Activated CD8-positive, alpha-beta memory T cell treated with anti-CD3 and anti-CD28 coated beads for 1 hour (primary cell): Measurements from ENCODE around the gene ADIRF.
"Not testable (repeated sequence)": the region's sequence is repeated elsewhere in the genome, so short reads cannot be mapped to it uniquely, and the experiment has no call there.

Experiments used
- DNase-seq, 2 donors: peaks; one replicate each; pipeline ENCODE4 v3.0.0-alpha.2; 2020; ENCODE audit warnings: low read depth in 1 of 2; ENCODE audit errors: extremely low read depth in 1 of 2

ADIRF gene

GRCh38 chr10:86976362-86977056, 8.2 kb downstream of the ADIRF start:
- DNase-seq, result no peak

DNA sequence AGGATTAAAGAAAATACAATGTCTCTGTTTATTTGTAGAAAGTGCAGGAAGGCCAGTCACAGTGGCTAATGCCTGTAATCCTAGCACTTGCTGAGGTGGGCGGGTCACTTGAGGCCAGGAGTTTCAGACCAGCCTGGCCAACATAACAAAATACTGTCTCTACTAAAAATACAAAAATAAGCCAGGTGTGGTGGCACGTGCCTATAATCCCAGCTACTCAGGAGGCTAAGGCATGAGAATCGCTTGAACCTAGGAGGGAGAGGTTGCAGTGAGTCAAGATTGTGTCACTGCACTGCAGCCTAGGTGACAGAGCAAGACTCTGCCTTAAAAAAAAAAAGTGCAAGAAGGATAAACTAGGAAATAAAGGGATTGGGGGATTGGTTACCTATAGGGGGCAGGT, 10.2 kb downstream of the ADIRF start:
- not testable (repeated sequence) for DNase-seq

- DNase-seq, result no peak
Measured at GRCh38 chr10:86979296-86979818, 11.1 kb downstream of the ADIRF start.

DNA sequence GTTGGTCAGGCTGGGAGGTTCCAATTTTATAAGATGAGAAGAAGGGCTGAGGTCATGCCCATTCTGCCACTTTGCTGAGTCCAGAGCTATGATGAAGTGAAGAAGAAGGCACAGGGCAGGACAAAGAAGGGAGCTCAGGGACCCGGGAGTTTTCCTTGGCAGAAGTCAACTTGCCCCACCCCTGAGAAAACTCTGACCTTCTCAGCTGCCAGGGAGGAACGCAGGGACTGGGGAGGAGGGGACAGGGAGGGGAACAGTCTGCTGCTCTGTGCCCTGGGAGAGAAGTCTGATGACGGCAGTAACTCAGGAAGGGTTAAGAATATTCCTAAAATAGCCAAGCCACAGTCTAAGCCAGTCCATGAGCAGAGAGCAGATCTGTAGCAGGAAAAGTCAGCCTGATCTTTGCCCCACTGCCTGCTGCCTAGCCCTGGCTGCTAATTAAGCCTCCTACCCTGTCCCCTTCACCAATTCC, 11.7 kb downstream of the ADIRF start:
- DNase-seq, result no peak

- DNase-seq, result not testable (repeated sequence)
Measured at GRCh38 chr10:86981020-86981419, 12.7 kb downstream of the ADIRF start.

DNA sequence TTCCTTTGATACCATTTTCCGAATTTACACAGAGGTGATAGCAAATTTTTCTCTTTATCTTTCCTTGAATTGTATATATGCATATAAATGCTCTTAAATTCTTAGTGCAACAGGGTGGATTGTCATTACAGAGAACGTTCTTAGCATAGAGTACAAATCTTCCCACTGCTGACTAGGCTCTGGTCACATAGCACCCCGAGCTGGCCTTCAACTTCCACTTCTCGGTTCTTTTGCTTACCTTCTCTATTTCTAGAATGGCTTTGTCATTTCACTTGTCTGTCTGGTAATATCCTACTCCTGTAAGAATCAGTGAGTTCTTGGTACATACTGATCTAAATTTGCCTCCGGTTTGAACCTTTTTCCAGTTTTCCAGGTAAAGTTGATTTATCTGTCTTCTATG, 13.4 kb downstream of the ADIRF start:
- DNase-seq, result no peak

DNA sequence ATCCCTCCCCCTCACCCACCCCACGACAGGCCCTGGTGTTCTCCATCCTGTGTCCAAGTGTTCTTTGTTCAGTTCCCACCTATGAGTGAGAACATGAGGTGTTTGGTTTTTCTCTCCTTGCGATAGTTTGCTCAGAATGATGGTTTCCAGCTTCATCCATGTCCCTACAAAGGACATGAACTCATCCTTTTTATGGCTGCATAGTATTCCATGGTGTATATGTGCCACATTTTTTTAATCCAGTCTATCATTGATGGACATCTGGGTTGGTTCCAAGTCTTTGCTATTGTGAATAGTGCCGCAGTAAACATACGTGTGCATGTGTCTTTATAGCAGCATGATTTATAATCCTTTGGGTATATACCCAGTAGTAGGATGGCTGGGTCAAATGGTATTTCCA, 16.2 kb downstream of the ADIRF start:
- DNase-seq, result not testable (repeated sequence)

DNA sequence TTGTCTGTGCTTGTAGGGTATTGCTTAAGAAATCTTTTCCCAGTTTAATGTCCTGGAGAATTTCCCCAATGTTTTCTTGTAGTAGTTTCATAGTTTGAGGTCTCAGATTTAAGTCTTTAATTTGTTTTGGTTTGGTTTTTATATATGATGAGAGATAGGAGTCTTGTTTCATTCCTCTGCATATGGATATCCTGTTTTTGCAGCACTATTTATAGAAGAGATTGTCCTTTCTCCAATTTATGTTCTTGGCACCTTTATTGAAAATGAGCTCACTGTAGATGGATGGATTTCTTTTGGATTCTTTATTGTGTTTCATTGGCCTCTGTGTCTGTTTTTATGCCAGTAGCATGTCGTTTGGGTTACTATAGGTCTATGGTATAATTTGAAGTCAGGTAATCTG, 20.2 kb downstream of the ADIRF start:
- DNase-seq, result no peak

DNA sequence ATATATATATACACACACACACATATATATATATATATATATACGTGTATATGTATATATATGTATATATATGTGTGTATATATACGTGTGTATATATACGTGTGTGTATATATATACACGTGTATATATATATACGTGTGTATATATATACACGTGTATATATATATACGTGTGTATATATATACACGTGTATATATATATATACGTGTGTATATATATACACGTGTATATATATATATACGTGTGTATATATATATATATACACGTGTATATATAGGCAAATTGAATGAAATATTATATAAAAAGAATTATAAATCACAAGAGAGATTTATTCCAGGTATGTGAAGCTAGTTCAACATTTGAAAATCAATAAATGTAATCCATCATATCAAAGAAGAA, 23.1 kb downstream of the ADIRF start:
- not testable (repeated sequence) for DNase-seq

DNA sequence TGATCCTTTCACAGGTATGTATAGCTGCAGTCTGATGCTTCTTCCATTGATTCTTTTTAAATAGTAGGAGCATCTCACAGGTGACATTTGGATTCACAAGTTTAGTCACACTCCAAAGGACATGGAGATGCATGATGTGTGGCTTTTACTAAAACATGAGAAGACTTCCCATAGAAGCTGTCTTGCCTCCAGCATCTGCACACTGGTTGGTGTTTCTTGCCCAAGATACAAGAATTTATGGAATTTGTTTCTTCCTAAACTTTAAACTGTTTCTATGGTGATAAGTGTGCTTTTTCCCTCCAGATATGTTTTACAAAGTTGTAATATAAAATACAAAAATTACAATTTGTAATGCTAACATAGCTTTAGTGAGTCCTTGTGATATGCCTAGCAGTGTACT, 24.2 kb downstream of the ADIRF start:
- DNase-seq, result no peak

DNA sequence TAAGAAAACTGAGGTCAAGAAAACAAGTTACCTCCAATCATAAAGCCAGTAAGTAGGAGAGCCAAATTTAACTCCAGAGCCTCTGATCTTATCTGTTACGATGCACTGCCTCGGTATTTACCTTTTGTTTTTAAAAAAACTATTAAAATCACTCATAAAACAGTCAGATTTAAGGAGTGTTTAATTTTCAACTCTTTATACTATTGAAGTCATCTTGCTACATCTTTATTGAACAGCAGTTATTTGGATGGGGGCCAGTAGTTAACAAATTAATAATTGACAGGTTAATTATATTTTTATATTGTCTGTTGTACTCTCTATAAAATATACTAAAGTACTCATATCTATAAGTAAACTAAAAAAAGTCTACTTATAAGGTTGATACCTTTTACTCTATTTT, 24.6 kb downstream of the ADIRF start:
- no peak for DNase-seq

DNA sequence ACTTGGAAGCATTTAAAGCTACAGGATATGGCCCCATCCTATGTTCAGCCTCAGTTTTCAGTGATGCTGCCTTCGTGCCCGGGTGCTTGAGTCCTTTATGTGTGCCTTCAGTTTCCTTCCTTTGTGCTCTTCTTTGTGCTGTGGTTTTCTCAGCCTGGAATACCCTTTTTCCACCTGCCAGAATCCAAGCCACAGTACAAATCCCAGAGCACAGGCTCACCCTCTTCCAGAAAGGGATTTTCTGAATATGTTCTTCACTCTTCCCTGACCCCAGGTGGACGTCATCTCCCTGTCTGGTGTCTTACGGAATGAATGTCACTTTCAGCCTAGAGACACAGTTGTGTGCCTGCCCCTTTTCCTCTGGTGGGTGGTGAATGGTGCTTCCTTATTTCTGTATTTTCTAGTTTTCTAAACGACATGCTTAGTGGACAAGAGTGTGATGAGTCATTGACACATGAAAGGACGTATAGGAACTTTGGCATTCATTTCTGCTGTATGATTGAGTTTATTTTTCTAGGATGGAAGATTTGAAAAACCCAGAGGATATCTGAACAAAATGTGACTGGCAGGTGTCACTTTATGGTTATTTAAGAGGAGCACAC, 31.6 kb downstream of the ADIRF start:
- not testable (repeated sequence) for DNase-seq

DNA sequence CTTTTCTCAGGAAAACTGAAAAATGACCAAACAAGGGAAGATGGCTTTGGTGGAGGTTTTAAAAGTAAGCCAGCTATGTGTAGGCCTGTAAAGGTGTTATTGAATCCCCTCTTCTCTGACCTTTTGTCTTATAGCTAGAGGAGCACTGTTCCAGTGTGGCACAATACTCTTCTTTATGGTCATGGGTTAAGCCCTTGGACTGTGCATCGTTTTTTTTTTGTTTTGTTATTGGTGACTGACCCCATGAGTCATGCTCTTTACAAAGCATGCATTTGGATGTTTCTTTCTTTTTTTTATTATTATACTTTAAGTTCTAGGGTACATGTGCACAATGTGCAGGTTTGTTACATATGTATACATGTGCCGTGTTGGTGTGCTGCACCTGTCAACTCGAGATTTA, 32.2 kb downstream of the ADIRF start:
- DNase-seq, result no peak

DNA sequence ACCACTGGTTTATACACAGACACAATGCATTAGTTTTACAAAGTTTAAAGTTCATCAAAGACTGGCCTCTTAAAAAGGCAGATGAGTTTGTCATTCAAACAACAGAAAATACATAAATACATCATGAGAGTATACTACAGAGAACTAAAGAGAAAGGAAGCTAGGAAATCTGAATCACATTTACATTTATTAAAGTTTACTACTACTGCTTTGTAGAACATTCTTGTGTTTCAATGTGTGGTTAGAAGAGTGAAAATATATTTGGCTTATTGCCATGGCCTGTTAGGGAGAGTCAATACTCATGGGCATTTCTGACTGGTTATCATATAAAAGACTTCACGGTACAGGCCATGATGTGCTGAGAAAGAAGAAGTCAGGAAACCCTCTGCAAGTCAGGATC, 38.8 kb downstream of the ADIRF start:
- not testable (repeated sequence) for DNase-seq

DNA sequence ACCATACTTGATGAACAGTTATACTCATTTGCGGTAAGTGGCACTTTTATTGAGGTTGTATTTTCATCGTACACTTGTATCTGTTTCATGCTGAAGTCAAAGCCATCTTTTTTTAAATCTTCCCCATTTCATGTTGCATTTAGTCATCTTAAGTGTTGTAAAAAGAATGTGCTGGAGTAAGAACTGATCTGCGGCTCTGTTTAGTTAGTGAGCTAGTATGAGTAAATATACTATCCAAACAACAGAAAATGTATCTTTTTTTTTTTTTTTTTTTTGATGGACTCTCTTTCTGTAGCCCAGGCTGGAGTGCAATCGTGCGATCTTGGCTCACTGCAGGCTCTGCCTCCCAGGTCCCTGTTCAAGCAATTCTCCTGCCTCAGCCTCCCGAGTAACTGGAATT, 39.4 kb downstream of the ADIRF start:
- not testable (repeated sequence) for DNase-seq

- not testable (repeated sequence) for DNase-seq
Measured at GRCh38 chr10:87008303-87008702, 40.0 kb downstream of the ADIRF start.

- not testable (repeated sequence) for DNase-seq
Measured at GRCh38 chr10:87009134-87009696, 40.9 kb downstream of the ADIRF start.

DNA sequence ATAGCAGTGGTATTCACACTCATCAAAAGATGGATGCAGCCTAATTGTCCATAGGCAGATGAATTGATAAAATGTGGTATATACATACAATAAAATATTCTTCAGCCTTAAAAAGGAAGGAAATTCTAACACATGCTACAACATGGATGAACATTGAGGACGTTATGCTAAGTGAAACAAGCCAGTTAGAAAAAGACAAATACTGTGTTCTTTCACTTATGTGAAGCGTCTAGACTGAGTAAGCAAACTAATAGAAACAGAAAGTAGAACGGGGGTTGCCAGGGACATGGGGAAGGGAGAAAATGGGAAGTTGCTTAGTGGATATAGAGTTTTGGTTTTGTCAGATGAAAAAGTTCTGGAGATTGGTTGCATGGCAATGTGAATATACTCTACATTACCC, 45.2 kb downstream of the ADIRF start:
- DNase-seq, result not testable (repeated sequence)

GRCh38 chr10:87014986-87015716, 46.9 kb downstream of the ADIRF start:
- DNase-seq, result not testable (repeated sequence)

- DNase-seq, result not testable (repeated sequence)
Measured at GRCh38 chr10:87018127-87018526, 49.8 kb downstream of the ADIRF start.

- DNase-seq, result not testable (repeated sequence)
Measured at GRCh38 chr10:87019066-87019465, 50.8 kb downstream of the ADIRF start.
